Urothelium cell line (cell line): ENCODE measurements around the gene TIPIN.
"Not testable (repeated sequence)": the region's sequence is repeated elsewhere in the genome, so short reads cannot be mapped to it uniquely, and the experiment has no call there.

Source experiments
- DNase-seq: peaks from one replicate; pipeline ENCODE4 v3.0.0; 2011; ENCODE audit warnings: low spot score, mixed read lengths
- FAIRE-seq: peaks from 2 replicates; lab custom pipeline; 2011; peaks lifted over from hg19 to GRCh38; lab: Jason Lieb, UNC

The TIPIN gene

GRCh38 chr15:66356359-66357236, at the start of gene TIPIN:
TSS of gene TIPIN (minus strand) at chr15:66356685. CDS start at chr15:66352947, 3,738 bp downstream.
- DNase-seq, result peak; percentile 100
- peak; percentile 68 for FAIRE-seq

GRCh38 chr15:66405615-66406014, 49.1 kb upstream of the TIPIN start:
- FAIRE-seq (no peak), DNase-seq (no peak)

- DNase-seq, result no peak
- FAIRE-seq, result no peak
Measured at GRCh38 chr15:66405007-66405406, 48.5 kb upstream of the TIPIN start.

GRCh38 chr15:66404532-66404931, 48.0 kb upstream of the TIPIN start:
- no peak for FAIRE-seq

GRCh38 chr15:66404122-66404521, 47.6 kb upstream of the TIPIN start:
- DNase-seq (no peak), FAIRE-seq (no peak)

More at GRCh38 chr15:66404532-66404931, 48.0 kb upstream of the TIPIN start:
- no peak for DNase-seq

- no peak for DNase-seq
- no peak for FAIRE-seq
Measured at GRCh38 chr15:66403323-66403722, 46.8 kb upstream of the TIPIN start.

GRCh38 chr15:66402761-66403284, 46.3 kb upstream of the TIPIN start:
- no peak for FAIRE-seq
- no peak for DNase-seq

- FAIRE-seq (no peak), DNase-seq (no peak)
Measured at GRCh38 chr15:66401130-66402021, 44.9 kb upstream of the TIPIN start.

GRCh38 chr15:66400351-66400774, 43.9 kb upstream of the TIPIN start:
- no peak for FAIRE-seq
- no peak for DNase-seq

GRCh38 chr15:66399276-66399675, 42.8 kb upstream of the TIPIN start:
- DNase-seq (no peak), FAIRE-seq (no peak)

- no peak for FAIRE-seq
Measured at GRCh38 chr15:66394915-66395314, 38.4 kb upstream of the TIPIN start.

GRCh38 chr15:66394472-66394871, 38.0 kb upstream of the TIPIN start:
- FAIRE-seq (no peak), DNase-seq (no peak)

More at GRCh38 chr15:66394915-66395314, 38.4 kb upstream of the TIPIN start:
- DNase-seq, result no peak

GRCh38 chr15:66393037-66393436, 36.6 kb upstream of the TIPIN start:
- FAIRE-seq, DNase-seq: not testable (repeated sequence)

GRCh38 chr15:66390678-66391077, 34.2 kb upstream of the TIPIN start:
- no peak for FAIRE-seq

GRCh38 chr15:66389859-66390381, 33.4 kb upstream of the TIPIN start:
- FAIRE-seq (no peak), DNase-seq (no peak)

More at GRCh38 chr15:66390678-66391077, 34.2 kb upstream of the TIPIN start:
- DNase-seq, result no peak

- DNase-seq, result no peak
- no peak for FAIRE-seq
Measured at GRCh38 chr15:66389098-66389858, 32.8 kb upstream of the TIPIN start.

GRCh38 chr15:66388576-66388975, 32.1 kb upstream of the TIPIN start:
- no peak for DNase-seq
- FAIRE-seq, result no peak

GRCh38 chr15:66388043-66388363, 31.5 kb upstream of the TIPIN start:
- no peak for FAIRE-seq
- DNase-seq, result no peak

GRCh38 chr15:66387163-66388042, 30.9 kb upstream of the TIPIN start:
- FAIRE-seq, result no peak
- peak; percentile 74 for DNase-seq
